ENCODE measurements around the gene EGFLAM.

EGFLAM gene

DNA sequence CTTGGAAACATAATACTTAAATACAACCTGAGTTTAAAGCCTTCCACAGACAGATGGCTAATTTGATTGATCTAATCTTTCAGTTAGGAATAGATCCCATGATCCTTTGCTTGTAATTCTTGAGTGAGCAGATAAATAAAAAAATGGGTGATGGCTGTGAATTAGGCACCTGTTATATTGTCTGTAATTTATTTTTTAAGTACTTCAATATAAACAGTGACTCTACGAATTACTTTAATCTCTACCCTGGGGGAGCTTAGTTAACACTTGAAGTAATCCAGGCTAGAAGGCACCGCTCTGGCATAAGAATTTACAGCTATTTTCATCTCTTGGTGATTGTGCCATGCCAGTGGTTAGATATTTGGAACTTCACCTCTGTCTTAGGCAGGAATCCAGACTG lies 9.0 kb downstream of the EGFLAM start:
- DNase-seq: no peak

DNA sequence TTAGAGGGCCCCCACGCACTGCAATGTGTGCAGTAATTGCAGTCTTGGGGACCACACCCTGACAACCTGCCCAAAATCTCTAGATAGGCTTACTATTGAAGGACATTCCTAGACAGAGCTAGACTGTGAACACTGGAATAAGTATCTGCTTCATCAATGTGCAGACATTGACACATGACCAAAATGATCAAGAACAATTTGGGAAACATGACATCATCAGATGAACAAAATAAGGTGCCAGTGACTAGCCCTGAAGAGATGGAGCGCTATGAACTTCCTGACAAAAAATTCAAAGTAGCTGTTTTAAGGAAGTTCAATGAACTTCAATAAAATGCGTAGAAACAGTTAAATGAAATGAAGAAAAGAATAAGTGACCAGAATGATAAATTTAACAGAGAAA lies 15.3 kb downstream of the EGFLAM start:
- DNase-seq: no peak

GRCh38 chr5:38274370-38274769 lies 16.0 kb downstream of the EGFLAM start:
- no peak for DNase-seq

GRCh38 chr5:38284384-38284783 lies 26.0 kb downstream of the EGFLAM start:
- DNase-seq: no peak

DNA sequence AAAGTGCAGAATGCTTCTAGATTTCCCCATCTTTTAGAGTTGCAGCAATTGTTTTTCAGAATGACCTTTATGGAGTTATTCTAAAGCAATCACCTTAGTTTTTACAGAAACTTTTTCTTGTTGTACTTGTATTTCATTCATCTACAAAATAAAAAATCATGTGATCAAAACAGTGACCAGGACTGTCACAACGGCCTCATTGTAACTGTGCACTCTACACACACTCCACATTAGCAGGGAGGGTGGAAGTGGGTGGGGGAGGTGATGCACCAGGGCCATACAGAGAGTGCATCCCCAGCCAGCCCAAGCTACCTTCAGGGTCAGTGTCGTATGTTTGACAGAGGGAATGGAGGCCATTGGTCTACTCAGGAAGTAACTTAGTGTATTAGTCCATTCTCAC lies 26.9 kb downstream of the EGFLAM start:
- no peak for DNase-seq

DNA sequence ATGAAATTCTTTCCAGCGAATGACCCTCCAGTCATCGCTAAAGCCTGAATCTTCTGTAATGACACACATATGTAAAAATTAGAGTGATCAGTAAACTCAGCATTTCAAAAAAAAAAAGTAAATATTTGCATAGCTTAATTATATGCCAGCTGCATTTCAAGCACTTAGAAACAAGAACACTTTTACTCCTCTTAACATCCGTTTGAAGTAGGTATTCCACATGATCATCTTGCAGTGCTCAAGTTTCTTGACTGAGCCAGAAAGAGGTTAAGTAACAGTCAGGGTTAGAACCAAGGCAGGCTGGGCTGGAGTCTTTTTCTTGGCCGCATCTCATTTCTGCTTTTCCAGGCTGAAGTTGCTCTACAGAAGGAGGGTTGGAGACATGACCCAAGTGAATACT lies 27.6 kb downstream of the EGFLAM start:
- DNase-seq: no peak

DNA sequence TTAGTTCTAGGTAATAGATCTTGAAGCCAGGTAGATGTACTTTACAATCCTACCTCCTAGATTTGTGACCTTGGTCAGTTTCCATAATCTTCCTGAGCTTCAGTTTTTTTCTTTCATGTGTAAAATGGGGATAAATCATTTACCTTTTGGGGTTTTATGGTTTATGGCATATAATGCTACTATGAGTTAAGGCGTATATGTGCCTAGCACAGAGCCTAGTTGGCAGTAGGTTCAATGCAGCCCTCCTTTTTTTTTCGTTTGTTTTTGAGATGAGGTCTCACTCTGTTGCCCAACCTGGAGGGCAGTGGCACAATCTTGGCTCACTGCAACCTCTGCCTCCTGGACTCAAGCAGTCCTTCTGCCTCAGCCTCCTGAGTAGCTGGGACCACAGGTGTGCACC lies 28.8 kb downstream of the EGFLAM start:
- DNase-seq: no peak

- DNase-seq: no peak
Measured at GRCh38 chr5:38289457-38289856, 31.1 kb downstream of the EGFLAM start.

DNA sequence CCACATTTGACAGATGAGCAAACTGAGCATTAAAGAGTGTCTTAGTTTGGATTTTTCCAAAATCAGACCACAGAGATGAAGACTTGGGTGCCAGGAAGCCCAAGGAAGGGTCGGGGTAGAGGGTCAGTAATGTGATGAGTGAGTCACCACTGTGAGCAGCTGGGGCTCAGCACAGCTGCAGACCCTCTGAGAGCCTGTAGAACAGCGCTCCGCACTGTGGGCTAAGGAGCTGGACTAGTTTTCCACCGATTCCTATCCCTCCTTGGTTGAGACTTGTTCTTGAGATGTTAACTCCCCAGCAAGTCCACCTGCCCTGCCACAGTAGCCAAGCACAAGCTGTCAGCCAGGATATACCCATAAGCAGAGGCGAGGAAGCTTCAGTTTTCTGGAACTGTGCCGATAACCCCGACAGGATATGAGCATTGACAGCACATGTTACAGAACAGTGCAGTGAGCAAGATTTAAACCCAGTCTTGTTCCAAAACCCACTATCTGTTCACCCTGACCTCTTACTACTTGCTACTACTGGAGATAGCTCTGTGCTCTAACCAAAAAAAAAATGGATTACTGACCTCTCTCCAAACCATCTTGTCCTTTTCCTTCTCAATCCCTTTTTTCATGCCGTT lies 31.8 kb downstream of the EGFLAM start:
- DNase-seq: no peak

DNA sequence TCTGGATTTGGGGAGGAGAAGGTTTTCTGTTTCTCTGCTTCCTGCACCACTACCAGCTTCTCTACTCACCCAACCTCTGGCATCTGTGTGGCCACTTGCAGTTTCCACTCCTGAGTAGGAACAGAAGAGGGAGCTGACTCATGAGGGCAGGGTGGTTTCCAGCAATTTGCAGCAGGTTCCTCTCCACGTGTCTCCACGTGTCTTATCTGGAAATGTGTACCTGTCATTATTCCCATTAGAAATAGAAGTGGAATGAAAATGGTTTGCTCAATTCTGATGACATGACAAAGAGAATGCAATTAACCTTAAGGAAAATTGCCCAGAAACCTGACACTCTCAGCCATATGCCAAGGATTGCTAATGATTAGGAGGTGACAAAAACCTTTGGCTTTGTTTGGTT lies 33.0 kb downstream of the EGFLAM start:
- no peak for DNase-seq

DNA sequence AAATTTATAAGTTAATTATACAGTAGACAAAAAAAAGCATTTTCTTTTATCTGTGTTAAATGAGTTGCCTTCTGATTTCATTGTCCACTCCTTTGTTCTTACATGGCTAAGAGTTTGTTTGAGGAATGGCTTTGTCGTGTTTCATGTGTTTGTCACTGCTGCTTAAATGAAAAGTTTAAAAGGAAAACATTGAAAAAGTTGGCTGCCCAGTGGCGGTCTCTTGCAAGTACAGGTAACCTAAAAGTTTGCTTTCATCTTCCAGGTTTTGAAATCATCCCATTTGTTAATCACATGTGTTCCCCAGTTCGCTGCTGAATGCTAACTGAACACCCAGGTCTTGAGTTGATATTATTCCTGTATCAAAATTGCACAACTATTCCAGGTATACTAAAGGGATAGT lies 33.9 kb downstream of the EGFLAM start:
- no peak for DNase-seq

GRCh38 chr5:38295751-38296150 lies 37.4 kb downstream of the EGFLAM start:
- no peak for DNase-seq

GRCh38 chr5:38297830-38298608 lies 39.7 kb downstream of the EGFLAM start:
- DNase-seq: no peak

GRCh38 chr5:38299585-38299984 lies 41.2 kb downstream of the EGFLAM start:
- no peak for DNase-seq

DNA sequence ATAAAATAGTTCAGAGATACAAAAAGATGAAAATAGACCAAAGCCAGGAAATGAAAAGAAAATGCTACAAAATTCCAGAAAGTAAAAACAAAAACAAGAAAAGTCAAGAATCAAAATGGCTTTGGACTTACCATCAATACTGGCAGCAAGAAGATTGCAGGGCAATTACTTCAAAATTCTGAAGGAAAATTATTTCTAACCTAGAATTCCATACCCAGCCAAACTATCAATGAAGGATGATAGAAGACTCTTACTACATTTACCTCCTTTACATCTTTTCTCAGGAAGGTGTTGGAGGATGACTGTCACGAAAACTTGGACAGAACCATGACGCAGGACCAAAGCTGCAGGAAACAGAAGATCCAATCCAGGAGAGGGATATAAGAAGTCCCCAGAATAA lies 46.8 kb downstream of the EGFLAM start:
- no peak for DNase-seq

DNA sequence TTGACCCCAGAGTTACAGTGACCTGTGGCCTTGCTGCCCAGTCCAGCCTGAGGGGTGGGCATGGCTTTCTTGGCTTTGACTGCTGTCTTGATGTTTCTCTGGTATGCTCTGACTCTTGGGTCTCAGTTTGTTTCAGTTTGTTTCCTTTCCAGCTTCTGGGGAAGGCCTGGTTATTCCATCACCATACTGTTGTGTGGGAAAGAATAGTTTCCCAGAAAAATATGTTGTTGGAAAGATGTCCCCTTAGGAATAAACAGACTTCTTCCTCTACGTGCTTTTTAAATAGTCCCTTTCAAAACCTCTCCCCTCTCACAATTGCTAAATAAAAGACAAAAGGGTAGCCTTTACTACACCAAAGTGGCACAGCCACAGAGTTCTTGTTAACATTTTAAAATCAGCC lies 49.5 kb downstream of the EGFLAM start:
- no peak for DNase-seq

- no peak for DNase-seq
Measured at GRCh38 chr5:38316544-38317224, 58.3 kb downstream of the EGFLAM start.

- no peak for DNase-seq
Measured at GRCh38 chr5:38317868-38318267, 59.5 kb downstream of the EGFLAM start.

- DNase-seq: no peak
Measured at GRCh38 chr5:38319491-38319890, 61.1 kb downstream of the EGFLAM start.

- no peak for DNase-seq
Measured at GRCh38 chr5:38321978-38322377, 63.6 kb downstream of the EGFLAM start.

DNA sequence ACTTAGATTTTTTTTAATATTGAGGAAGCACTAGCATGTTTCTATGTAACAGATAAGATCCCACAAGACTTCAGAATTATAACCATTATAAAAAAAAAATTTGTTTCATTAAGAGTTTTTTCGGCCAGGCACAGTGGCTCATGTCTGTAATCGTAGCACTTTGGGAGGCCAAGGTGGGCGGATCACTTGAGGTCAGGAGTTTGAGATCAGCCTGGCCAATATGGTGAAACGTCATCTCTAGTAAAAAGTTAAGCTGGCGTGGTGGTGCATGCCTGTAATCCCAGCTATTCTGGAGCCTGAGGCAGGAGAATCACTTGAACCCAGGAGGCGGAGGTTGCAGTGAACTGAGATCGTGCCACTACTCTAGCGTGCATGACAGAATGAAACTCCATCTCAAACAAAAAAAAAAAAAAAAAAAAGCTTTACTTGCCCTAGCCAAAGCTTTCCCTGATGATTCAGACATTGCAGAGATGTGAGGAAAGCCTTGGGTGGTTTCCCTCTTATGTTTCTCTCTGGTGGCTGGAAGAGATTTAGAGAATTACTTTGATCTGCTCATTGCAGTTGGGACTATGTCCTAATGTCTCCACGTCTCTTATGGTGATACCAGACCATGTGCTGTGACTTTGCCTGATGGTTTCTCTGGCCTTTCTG lies 65.4 kb downstream of the EGFLAM start:
- DNase-seq: no peak

- DNase-seq: no peak
Measured at GRCh38 chr5:38329132-38329715, 70.9 kb downstream of the EGFLAM start.

GRCh38 chr5:38330207-38330606 lies 71.8 kb downstream of the EGFLAM start:
- no peak for DNase-seq

Measured in activated CD4-positive, alpha-beta T cell treated with anti-CD3 and anti-CD28 coated beads, Interleukin-2, amount 50 U/mL, for 16 hours (primary cell).